HCEC 1CT (cell line): ENCODE measurements around the gene FLVCR1.
"Not testable (repeated sequence)": the region's sequence is repeated elsewhere in the genome, so short reads cannot be mapped to it uniquely, and the experiment has no call there.

Experiments
- DNase-seq: peaks from one replicate; pipeline ENCODE4 v3.0.0-alpha.2; 2017

FLVCR1 gene

DNA sequence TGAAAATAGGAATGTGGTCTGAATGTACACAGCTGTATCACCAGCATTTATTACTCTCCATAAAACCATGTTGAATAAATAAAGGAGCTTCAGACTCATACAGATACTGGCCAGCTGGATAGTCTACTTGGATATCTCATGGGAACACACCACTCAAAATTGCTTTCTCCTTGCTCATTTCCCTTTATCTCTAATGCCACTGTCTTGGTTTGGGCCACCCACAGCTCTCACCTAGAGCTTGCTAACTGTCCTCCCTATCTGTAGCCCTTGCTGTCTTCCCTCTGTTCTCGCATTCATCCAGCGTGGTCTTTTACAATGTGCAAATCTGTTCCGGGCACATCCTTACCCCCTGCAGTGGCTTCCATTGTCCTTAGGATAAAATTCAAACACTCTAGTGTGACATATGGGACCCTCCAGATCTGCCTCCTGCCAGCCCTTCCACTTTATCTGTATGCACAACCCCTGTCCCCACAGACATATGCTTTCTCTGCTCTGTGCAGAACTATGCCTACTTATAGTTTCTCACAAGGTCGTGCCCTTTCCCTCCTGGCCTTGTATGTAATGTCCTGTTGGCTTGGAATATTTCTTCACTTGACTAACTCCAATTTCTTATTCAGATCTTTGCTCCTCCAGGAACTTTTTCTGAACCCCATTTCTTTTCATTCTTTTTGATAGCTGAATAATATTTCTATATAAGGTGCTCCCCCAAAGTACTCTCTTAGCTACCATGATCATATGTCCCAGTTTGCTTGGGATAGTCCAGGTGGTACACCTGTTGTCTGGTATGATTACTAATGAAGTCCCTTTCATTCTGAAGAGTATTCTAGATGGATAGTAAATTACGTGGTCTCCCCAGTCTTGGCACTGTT is 2.9 kb downstream of the FLVCR1 start:
- peak; percentile 53 for DNase-seq

DNA sequence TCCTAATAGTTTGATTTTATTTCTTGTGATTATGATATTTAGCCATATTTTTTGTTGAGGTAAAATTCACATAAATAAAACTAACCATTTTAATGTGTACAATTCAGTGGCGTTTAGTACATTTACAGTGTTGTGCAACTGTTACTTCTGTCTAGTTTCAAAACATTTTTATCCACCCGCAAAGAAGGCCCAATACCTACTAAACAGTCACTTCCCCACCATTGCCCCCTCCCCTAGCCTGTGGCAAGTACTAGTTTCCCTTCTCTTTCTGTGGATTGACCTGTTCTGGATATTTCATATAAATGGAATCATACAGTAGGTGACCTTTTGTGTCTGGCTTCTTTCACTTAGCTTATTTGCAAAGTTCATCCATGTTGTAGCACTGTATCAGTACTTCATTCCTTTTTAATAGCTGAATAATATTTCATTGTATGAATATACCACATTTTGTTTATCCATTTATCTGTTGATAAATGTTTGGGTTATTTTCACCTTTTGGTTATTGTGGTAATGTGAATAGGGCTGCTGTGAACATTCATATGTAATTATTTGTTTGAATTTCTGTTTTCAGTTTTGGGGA is 4.1 kb downstream of the FLVCR1 start:
- DNase-seq: no peak

DNA sequence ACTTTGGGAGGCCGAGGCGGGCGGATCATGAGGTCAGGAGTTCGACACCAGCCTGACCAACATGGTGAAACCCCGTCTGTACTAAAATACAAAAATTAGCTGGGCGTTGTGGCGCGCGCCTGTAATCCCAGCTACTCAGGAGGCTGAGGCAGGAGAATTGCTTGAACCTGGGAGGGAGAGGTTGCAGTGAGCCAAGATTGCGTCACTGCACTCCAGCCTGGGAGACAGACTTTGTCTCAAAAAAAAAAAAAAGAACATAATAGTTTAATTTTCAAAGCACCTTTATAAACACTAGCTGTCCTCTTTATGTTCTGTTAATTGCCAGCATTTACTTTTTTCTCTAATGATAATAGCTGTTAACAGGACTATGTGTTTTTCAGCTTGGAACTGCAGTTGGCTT is 5.3 kb downstream of the FLVCR1 start:
- not testable (repeated sequence) for DNase-seq

DNA sequence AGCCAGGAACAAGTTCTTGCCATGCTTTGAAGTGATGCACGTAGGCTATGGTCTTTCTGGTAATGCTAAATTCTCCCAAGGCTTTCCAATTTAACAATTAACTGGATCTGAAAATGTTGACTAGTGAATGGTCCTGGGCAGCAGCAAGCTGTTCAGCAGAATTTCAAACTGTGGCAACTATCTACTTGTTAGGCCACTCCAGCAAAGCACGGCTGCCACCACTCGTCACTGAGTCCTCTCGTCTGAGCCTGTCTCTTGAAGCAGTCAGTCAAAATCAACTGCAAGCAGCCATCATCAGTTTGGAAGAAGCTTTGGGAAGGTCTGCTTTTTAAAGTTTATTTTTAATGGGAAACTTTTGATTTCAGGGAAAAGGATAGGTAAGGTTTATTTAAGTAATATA is 6.1 kb downstream of the FLVCR1 start:
- DNase-seq: no peak

DNA sequence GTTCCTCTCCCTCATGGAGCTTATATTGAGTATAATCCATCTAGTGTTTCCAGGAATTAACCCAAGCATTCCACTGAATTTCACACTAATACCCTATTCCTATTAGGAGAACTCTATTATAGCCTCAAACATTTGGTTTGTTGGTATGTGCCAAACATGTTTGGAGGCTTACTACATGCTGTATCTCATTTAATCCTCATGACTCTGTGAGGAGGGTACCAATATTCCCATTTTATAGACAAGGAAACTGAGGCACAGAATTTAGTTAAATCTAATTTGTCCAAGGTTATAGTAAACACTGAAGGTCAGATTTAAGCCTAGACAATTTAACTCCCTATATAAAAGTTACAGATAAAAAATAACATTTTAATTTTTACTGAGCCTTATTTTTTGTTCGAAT is 9.1 kb downstream of the FLVCR1 start:
- no peak for DNase-seq

DNA sequence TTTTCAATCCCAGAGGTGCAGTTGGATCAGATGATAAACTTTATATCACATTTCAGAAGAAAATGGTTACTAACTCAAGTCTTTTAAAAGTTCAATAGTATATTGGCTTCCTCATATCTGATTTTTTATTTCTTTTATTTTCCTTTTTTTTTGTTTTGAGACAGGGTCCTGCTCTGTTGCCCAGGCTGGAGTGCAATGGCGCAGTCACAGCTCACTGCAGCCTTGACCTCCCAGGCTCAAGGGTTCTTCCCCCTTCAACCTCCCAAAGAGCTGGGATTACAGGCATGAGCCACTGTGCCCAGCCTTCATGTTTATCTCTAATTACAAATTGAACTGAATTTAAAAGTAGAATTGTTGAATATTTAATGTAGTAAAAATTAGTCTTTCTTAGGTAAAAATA is 13.9 kb downstream of the FLVCR1 start:
- no peak for DNase-seq

DNA sequence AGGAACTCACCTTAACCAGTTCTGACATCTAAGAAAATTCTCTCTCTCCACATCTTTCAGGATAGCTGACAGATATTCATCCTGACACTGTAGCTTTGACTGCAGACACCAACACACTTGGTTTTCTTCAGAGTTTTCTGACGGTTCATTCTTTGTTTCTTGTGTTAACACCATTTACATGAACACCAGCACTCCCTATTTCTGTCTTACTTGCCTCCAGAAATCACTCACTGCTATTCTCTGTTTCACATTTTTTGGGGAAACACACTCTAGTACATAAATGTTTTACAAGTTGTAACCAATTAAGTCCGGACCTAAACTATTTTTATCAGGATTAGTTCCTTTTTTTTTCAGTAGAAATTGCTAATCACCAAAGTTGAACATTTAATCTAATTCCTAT is 15.4 kb downstream of the FLVCR1 start:
- DNase-seq: no peak

DNA sequence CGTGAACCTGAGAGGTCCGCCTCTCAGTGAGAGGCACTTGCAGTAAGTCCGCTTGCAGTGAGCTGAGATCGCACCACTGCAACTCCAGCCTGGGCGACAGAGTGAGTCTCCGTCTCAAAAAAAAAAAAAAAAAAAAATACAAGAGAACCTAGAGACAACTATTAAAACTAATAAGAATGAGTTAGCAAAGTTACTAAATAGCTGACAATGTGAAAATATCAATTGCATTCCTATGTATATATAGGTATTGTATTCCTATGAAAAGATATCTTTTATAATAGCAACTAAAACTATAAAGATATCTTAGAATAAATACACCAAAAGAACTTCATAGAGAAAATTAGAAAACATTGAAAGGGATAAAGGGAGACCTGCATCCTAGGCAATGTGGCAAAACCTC is 20.3 kb downstream of the FLVCR1 start:
- DNase-seq: no peak

DNA sequence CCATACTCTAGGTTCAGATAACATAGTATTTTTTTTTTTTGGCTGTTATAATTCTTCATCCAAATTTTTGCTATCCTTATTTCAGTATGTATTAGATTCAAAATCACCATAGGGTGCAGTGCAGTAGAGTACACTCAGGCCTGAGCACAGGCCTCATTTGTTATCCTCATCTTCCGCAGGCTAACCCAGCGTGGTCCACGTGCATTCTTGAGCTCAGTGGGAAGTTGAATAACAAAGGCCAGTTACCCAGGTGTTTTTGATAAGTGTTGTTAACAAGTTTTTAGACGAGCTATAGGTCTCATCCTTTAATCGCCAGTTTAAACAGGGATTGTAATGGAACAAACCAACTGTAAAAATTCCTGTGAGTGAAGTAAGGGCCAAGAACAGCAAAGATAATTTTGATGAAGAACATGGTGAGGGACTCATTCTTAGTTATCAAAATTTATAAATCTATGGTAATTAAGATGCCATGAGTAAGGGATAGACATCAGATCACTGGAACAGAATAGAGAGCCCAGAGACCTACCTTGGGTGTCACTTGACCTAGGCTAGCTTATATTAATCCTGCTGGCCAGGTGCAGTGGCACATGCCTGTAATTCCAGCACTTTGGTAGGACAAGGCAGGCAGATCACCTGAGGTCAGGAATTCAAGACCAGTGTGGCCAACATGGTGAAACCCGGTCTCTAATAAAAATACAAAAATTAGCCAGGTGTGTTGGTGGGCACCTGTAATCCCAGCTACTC is 22.0 kb downstream of the FLVCR1 start:
- DNase-seq: no peak

DNA sequence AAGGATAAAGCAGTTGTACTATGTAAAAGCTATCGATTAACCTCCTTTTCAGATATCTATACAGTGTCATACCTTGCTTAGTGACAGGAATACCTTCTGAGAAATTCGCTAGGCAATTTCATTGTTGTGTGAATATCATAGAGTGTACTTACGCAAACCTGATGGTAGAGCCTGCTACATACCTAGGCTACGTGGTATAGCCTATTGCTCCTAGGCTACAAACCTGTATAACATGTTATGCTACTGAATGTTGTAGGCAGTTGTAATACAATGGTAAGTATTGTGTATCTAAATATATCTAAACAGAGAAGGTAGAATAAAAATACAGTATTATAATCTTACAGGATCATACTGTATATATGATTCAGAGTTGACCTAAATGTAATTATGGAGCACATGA is 26.5 kb downstream of the FLVCR1 start:
- DNase-seq: no peak

DNA sequence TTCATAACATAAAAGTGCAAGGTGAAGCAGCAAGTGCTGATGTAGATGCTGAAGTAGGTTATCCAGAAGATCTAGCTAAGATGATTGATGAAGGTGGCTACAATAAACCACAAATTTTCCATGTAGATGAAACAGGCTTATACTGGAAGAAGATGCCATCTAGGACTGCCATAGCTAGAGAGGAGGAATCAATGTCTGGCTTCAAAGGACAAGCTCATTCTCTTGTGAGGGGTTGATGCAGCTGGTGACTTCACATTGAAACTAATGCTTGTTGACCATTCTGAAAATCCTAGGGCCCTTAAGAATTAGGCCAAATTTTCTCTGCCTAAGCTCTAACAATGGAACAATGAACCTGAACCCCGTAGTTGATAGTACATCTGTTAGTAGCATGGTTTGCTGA is 34.0 kb downstream of the FLVCR1 start:
- no peak for DNase-seq

DNA sequence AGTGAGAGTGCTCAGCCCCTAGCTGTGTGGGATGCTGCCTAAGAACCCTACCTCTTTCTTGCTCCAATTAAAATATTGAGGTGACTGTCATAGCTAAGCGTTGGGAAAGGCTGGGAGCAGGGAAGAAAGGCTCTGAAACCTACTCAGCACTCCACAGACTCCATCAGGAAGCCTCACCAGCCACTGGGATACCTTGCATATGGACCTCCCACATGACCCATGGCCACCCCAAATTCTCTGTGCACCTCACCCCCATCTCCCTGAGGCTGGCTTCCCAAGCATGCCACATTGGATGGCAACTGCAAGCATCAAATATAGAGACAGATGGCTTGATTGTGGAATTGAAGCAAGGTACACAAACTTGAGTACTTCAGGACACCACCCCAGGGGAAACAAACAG is 41.8 kb downstream of the FLVCR1 start:
- no peak for DNase-seq

DNA sequence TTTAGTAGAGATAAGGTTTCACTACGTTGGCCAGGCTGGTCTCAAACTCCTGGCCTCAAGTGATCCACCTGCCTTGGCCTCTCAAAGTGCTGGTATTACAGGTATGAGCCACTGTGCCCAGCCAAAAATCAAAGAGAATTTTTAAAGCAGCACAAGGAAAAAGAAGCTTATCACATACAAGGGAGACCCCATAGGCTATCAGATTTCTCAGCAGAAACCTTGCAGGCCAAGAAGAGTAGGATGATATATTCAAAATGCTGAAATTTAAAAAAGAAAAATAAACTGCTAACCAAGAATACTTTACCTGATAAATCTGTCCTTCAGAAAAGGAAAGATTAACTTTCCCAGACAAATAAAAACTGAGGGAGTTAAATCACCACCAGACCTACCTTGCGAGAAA is 43.2 kb downstream of the FLVCR1 start:
- DNase-seq: no peak

DNA sequence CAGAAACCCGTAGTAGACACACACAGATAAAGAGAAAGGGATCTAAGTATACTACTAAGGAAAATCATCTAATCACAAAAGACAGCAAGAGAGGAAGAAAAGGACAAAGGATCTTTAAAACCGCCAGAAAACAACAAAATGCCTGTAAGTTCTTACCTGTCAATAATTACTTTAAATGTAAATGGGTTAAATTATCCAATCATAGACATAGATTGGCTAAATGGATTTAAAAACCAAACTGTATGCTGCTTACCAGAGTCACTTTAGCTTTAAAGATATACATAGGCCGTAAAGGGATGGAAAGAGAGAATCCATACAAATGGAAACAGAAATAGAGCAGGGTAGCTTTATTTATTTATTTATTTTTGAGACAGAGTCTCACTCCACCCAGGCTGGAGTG is 44.0 kb downstream of the FLVCR1 start:
- DNase-seq: no peak

DNA sequence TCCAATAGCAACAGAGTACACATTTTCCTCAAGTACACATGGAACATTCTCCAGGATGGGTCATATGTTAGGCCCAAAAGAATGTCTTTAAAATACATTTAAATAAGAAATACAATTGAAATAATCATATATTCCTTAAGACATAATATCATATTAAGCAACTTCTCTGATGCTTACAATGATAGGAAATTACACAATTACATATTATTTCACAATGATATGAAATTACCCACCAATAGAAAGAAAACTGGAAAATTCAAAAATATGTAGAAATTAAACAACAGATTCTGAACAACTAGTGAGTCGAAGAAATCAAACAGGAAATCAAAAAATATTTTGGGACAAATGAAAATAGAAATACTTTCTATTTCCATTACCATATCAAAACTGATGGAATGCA is 45.6 kb downstream of the FLVCR1 start:
- no peak for DNase-seq

DNA sequence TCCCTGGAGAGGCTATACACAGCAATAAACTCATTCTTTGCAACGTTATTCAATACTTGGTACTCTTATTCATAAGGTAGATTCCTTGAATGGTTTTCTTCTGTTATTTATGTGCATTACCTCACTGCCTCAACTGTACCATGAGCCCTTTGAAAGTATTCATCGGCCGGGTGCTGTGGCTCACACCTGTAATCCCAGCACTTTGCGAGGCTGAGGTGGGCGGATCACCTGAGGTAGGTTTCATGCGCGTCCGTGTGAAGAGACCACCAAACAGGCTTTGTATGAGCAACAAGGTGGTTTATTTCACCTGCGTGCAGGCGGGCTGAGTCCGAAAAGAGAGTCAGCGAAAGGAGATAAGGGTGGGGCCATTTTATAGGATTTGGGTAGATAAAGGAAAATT is 50.0 kb downstream of the FLVCR1 start:
- DNase-seq: not testable (repeated sequence)

DNA sequence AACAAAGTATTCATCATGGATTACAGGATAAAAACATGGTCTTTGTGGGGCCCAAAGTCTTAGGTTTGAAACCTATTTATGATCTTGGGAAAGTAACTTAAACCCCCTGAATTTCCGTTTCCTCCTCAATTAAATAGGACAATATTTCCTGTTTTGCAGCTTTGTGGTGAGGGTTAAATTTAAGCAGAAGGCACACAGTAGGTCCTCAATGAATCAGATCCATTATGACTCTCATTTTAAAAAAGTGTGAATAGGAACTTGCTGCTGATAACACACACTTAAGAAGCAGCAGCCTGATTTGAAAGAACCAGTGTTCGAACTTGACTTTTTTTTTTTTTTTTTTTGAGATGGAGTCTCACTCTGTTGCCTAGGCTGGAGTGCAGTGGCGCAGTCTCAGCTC is 50.9 kb downstream of the FLVCR1 start:
- DNase-seq: no peak

DNA sequence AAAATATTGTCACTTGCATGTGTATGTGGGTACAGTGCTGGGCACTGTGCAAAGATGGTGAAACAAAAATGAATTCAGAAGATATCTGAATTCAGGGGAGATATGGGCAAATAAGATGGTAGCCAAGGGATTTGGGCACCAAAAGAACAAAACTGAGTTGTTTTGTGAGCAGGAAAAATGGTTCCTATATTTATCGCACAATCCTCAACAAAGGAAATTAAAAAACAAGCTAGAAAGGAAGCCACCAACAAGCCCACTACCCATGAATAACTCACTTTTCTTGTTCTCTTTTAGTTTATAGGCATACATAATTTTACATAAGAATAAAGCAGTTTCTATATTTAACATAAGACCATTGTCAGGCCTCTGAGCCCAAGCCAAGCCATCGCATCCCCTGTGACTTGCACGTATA is 51.6 kb downstream of the FLVCR1 start:
- DNase-seq: no peak

DNA sequence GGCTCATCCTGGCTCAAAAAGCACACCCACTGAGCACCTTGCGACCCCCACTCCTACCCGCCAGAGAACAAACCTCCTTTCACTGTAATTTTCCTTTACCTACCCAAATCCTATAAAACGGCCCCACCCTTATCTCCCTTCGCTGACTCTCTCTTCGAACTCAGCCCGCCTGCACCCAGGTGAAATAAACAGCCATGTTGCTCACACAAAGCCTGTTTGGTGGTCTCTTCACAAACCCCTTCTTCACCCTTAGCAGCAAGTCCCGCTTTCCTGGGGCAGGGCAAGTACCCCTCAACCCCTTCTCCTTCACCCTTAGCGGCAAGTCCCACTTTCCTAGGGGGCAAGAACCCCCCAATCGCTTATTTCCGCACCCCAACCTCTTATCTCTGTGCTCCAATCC is 52.1 kb downstream of the FLVCR1 start:
- not testable (repeated sequence) for DNase-seq

DNA sequence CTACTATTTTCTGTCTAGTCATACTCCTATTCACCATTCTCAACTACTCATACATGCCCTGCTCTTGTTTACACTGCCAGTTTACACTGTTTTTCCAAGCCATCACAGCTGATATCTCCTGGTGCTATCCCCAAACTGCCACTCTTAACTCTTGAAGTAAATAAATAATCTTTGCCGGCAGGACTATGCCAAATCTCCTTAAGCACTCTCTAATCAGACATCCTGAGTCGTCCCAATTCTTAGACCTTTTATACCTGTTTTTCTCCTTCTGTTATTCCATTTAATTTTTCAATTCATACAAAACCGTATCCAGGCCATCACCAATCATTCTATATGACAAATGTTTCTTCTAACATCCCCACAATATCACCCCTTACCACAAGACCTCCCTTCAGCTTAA is 55.6 kb downstream of the FLVCR1 start:
- DNase-seq: not testable (repeated sequence)

DNA sequence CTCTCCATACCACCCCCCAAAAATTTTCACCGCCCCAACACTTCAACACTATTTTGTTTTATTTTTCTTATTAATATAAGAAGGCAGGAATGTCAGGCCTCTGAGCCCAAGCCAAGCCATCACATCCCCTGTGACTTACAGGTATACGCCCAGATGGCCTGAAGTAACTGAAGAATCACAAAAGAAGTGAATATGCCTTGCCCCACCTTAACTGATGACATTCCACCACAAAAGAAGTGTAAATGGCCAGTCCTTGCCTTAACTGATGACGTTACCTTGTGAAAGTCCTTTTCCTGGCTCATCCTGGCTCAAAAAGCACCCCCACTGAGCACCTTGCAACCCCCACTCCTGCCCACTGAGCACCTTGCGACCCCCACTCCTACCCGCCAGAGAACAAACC is 56.0 kb downstream of the FLVCR1 start:
- not testable (repeated sequence) for DNase-seq

DNA sequence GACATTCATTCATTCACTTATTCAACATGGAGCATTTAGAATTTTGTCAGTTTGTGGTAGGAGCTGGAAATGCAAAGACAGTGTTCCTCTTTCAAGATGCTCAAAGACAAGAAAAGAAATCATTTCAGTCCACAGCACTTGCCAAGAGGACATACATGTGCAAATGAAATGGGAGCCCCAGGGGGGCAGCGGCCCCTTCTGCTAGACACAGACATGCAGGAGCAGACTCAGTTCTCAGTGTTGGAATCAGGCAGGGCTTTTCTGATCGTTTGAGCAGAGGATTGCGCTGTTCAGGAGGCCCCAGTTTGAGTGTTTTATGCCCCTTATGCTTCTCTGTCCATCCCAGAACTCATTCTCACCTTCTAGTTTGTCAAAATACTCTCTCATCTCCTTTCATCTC is 56.7 kb downstream of the FLVCR1 start:
- DNase-seq: no peak

DNA sequence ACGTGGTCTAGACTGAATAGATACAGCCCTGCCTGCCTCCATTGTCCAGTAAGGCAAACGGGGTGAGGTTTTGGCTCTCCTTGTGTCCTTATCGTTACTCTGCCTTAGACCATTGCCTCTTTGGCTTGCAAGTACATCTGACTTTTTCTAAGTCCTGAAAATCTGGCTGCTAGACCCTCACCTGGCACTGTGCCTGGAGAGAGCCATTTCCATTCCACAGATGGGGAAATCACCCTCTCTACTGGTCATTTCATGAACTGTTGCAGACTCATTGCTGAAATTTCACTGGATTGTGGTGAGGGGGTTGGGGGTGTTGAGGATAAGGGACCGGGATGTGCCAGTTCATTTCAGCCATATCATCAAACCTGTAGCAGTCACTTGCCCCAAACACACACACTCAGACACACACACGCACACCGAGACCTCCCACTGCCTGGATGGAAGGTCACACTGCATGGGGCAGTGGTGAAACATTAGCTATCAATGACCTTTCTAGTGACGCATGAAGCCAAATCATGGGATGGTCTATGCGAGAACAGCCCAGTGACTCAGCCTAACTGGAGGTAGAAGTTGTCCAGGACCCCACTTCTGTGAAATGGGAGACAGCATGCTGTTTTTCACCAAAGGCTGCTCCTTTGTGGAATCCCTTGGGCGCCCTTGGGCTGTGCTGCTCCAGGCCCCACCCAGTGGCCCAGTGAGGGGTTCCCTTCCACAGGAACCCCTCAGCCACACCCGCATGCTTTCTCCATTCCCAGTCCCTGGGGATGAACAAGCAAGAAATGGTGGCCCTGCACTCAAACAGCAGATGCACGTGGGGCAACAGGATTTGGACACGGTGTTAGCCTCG is 57.4 kb downstream of the FLVCR1 start:
- DNase-seq: no peak
